Activated CD4-positive, alpha-beta memory T cell treated with anti-CD3 and anti-CD28 coated beads for 36 hours (primary cell): Measurements from ENCODE around the gene SSTR5. TPM values are rescaled to one million over a fixed set of nuclear protein-coding genes. Genes with fewer than 3 reads are reported as not detected.

Experiments
- CTCF ChIA-PET: fragments of 350-600 bp; sonication (Branson Sonifier 250); formaldehyde crosslinking; loops from one replicate; lab custom pipeline; 2021; ENCODE audit warnings: antibody characterized with exemption, inconsistent platforms; lab: Charles Lee
- POLR2A ChIA-PET: fragments of 350-600 bp; sonication (Branson Sonifier 250); formaldehyde crosslinking; loops from one replicate; lab custom pipeline; 2021; ENCODE audit warnings: antibody characterized with exemption; lab: Charles Lee
- DNase-seq: peaks from one replicate; pipeline ENCODE4 v3.0.0-alpha.2; 2020
- H3K27ac Mint-ChIP-seq: one replicate; pipeline ENCODE4 v1.8.0; 2021; ENCODE audit warnings: mixed read lengths
- H3K27me3 Mint-ChIP-seq: one replicate; pipeline ENCODE4 v1.8.0; 2021; ENCODE audit warnings: mixed read lengths
- H3K36me3 Mint-ChIP-seq: one replicate; pipeline ENCODE4 v1.8.0; 2021; ENCODE audit warnings: mixed read lengths
- H3K4me1 Mint-ChIP-seq: one replicate; pipeline ENCODE4 v1.8.0; 2021; ENCODE audit warnings: low read depth, mixed read lengths
- H3K4me3 Mint-ChIP-seq: one replicate; pipeline ENCODE4 v1.8.0; 2021; ENCODE audit warnings: mild to moderate bottlenecking, mixed read lengths
- H3K9me3 Mint-ChIP-seq: one replicate; pipeline ENCODE4 v1.8.0; 2021; ENCODE audit warnings: mixed read lengths
- intact Hi-C: fragments of 100-400 bp; cut with micrococcal nuclease; formaldehyde crosslinking; loops from one replicate; pipeline ENCODE4 v1.15.1; 2023
- total RNA-seq, 2 experiments: library from RNA; stranded (reverse); gene quantifications; one replicate each; pipeline ENCODE4 v1.2.3, GENCODE V29; 2021

Gene SSTR5
- total RNA-seq, 2 experiments from 2014 or later: not detected

DNA sequence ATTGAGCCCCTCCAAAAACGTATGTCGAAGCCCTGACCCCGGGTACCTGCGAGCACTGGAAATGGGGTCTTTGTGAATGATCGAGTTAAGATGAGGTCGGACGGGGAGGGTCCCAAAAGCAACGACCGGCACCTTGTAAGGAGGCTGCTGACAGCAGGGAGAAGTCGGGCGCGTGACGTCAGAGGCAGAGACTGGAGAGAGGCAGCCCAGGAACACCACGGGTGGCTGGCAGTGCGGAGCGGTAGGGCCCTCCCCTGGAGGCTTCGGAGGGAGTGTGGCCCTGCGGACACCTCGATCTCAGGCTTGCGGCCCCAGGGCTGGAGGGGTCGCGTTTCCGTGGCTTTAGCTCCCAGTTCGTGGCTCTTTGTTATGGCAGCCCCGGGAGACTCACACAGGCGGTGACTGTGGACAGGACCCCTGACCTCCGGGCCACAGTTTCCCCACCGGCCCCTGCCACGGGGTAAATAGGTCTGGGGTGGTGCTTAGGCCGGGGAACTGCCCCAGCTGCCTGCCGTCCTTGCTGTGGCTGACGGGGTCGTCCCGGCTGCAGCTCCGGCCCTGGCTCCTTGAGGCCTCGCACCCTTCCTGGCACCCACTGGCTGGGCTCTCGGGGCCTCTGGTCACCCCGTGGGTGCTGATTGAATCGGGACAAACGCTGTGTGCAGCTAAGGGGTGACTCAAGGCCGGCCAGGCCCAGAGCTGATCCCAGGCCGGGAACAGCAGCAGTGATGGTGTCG, 10.6 kb upstream of the SSTR5 start:
- Mint-ChIP-seq H3K4me1 (no peaks in the 10 kb centered on the region), H3K9me3 (peaks cover 5% of the 10 kb centered on the region), H3K27ac (no peak overlapping the region), H3K4me3 (no peak overlapping the region), H3K27me3 (peaks cover 9% of the 10 kb centered on the region), H3K36me3 (no peaks in the 10 kb centered on the region)
- intact Hi-C loops: no loop called here
- ChIA-PET POLR2A (no interaction called here), CTCF (no interaction called here)
- no peak for DNase-seq

DNA sequence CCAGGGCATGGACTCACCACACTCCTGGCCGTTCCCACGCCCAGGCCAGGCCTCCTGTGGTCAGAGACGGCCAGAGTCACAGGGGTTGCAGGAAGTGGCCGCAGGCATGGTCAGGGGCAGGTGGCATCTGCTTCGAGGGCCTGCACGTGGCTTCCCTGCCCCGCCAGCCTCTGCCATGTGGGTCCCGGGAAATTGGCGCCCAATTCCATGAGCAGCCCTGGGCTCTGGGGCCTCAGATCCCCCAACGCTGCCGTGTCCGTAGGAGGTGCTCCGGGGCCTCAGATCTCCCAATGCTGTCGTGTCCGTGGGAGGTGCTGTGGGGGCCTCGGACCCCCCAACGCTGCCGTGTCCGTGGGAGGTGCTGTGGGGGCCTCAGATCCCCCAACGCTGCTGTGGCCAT, 9.7 kb upstream of the SSTR5 start:
- H3K36me3 Mint-ChIP-seq: peaks cover 4% of the 10 kb centered on the region
- H3K4me1 Mint-ChIP-seq: no peaks in the 10 kb centered on the region
- intact Hi-C loops: no loop called here
- H3K9me3 Mint-ChIP-seq: peaks cover 5% of the 10 kb centered on the region
- DNase-seq: no peak
- no peak overlapping the region for H3K4me3 Mint-ChIP-seq
- H3K27me3 Mint-ChIP-seq: peaks cover 15% of the 10 kb centered on the region
- no peak overlapping the region for H3K27ac Mint-ChIP-seq
- CTCF ChIA-PET: no interaction called here
- POLR2A ChIA-PET: no interaction called here

DNA sequence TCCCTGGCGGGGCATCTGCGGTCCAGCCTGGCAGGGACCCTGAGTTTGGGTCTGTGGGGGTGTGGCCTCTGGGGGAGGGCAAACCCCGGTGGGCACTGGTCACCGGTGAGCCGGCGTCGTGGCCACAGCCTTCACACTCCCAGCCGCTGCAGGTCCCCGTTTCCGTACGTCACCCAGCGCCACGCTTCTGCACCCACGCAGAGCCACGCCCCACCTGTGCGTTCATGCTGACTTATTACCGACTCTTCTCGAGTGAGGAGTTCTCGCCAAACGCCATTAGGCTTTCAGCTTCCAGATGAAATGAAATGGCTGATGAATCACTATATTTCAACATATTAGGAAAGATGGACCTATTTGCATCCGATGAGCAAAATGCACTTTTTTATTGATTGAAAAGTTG, 8.8 kb upstream of the SSTR5 start:
- intact Hi-C loops: no loop called here
- H3K9me3 Mint-ChIP-seq: peaks cover 5% of the 10 kb centered on the region
- H3K4me1 Mint-ChIP-seq: no peaks in the 10 kb centered on the region
- DNase-seq: no peak
- peaks cover 19% of the 10 kb centered on the region for H3K27me3 Mint-ChIP-seq
- H3K4me3 Mint-ChIP-seq: no peak overlapping the region
- H3K27ac Mint-ChIP-seq: no peak overlapping the region
- peaks cover 4% of the 10 kb centered on the region for H3K36me3 Mint-ChIP-seq
- ChIA-PET CTCF (no interaction called here), POLR2A (no interaction called here)

DNA sequence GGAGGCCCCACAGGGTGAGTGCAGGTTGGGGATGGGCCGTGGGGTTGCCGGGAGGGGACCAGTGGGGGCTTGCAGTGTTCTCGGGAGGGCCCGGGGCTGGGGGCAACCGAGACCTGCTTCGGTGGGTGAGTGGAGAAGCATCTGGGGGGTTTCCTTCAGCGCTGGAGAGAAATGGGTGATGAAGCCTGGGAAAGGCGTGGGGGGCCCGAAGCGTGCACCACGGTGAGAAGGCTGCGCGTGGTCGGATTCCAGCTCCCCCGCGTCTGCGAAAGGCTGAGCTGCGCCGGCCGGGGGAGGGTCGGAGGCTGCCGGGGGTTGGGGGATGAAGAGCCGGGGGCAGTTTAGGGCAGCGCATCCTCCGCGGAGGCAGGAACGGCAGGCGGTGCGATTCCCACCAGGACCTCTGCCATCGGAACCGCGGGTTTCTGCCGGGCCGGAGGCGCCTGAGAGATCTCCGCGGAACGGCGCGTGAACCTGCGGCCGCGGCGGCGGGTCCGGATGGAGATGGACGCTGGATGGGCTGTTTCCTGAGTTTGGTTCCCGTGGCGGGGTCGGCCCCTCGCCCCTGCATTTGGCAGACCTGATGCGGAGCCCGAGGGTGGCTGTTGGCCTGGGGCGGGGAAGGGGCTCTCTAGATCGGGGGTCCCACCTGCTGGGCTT, 6.9 kb upstream of the SSTR5 start:
- ChIA-PET CTCF (no interaction called here), POLR2A (no interaction called here)

DNA sequence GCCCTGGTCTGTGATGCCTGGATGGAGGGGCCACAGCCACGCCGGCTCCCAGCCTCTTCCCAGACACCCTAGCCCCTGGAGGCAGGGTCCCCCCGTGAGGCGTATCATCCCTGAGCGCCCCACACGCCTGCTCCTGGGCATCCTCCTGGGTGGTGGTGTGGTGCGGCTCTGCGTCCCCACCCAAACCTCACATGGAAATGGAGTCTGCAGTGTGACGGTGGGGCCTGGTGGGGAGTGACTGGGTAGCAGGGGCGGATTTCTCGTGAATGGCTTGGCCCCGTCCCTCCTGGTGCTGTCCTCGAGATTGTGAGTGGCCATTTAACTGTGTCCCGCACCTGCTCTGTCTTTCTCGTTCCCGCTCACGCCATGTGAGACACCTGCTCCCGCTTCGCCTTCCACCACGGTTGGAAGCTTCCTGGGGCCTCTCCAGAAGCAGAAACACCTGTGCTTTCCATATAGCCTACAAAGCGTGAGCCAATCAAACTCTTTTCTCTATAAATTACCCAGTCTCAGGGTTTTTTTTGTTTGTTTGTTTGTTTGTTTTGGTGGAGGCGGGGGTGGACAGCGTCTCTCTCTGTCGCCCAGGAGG, 5.9 kb upstream of the SSTR5 start:
- intact Hi-C loops: no loop called here
- H3K27me3 Mint-ChIP-seq: peaks cover 25% of the 10 kb centered on the region
- no peak overlapping the region for H3K27ac Mint-ChIP-seq
- H3K4me3 Mint-ChIP-seq: no peak overlapping the region
- no peaks in the 10 kb centered on the region for H3K9me3 Mint-ChIP-seq
- no peak for DNase-seq
- peaks cover 4% of the 10 kb centered on the region for H3K36me3 Mint-ChIP-seq
- H3K4me1 Mint-ChIP-seq: no peaks in the 10 kb centered on the region
- ChIA-PET CTCF (no interaction called here), POLR2A (no interaction called here)

More for the DNA sequence above, 6.9 kb upstream of the SSTR5 start:
- Mint-ChIP-seq H3K4me3 (no peak overlapping the region), H3K36me3 (peaks cover 4% of the 10 kb centered on the region), H3K27me3 (peaks cover 22% of the 10 kb centered on the region), H3K27ac (no peak overlapping the region), H3K4me1 (no peaks in the 10 kb centered on the region), H3K9me3 (no peaks in the 10 kb centered on the region)
- intact Hi-C loops: no loop called here
- no peak for DNase-seq

- no peaks in the 10 kb centered on the region for H3K4me1 Mint-ChIP-seq
These were observed 4.9 kb upstream of the SSTR5 start for GRCh38 chr16:1067629-1068028.

GRCh38 chr16:1068451-1068850, 4.1 kb upstream of the SSTR5 start:
- peaks cover 29% of the 10 kb centered on the region for H3K27me3 Mint-ChIP-seq
- intact Hi-C loops: no loop called here
- H3K9me3 Mint-ChIP-seq: no peaks in the 10 kb centered on the region
- no peak overlapping the region for H3K4me3 Mint-ChIP-seq
- CTCF ChIA-PET: interaction anchor here (2.3 kb wide), 1 partner anchor 12 kb away, joined by 10 read pairs; no protein-coding TSS in a partner anchor
- H3K36me3 Mint-ChIP-seq: peaks cover 4% of the 10 kb centered on the region
- POLR2A ChIA-PET: no interaction called here
- DNase-seq: no peak
- H3K27ac Mint-ChIP-seq: no peak overlapping the region
- H3K4me1 Mint-ChIP-seq: no peaks in the 10 kb centered on the region

More at GRCh38 chr16:1067629-1068028, 4.9 kb upstream of the SSTR5 start:
- H3K9me3 Mint-ChIP-seq: no peaks in the 10 kb centered on the region
- intact Hi-C loops: no loop called here
- DNase-seq: no peak
- ChIA-PET POLR2A (no interaction called here), CTCF (no interaction called here)
- H3K4me3 Mint-ChIP-seq: peak overlapping the region; percentile 46
- peak overlapping the region; percentile 60 for H3K27ac Mint-ChIP-seq
- H3K36me3 Mint-ChIP-seq: peaks cover 4% of the 10 kb centered on the region
- peaks cover 29% of the 10 kb centered on the region for H3K27me3 Mint-ChIP-seq

DNA sequence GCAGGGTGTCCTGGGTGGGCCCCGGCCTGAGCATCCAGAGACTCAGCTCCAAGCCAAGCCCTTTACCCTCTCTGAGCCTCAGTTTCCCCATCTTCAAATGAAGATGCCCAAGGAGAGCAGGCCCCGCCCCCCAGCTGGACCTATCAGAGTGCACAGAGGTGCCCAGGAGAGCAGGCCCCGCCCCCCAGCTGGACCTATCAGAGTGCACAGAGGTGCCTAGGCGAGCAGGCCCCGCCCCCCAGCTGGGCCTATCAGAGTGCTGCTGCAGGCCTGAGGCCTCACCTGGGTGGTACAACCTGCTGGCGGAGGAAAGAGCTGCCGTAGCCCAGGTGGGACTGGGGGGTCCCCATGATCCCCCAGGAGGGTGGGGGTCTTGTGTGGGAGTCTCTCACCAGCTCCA, 3.4 kb upstream of the SSTR5 start:
- H3K27me3 Mint-ChIP-seq: peaks cover 29% of the 10 kb centered on the region
- no peak overlapping the region for H3K4me3 Mint-ChIP-seq
- H3K4me1 Mint-ChIP-seq: no peaks in the 10 kb centered on the region
- H3K36me3 Mint-ChIP-seq: peaks cover 4% of the 10 kb centered on the region
- ChIA-PET POLR2A (no interaction called here), CTCF (interaction anchor here (2.3 kb wide), 1 partner anchor 12 kb away, joined by 10 read pairs; no protein-coding TSS in a partner anchor)
- no peak overlapping the region for H3K27ac Mint-ChIP-seq
- no peaks in the 10 kb centered on the region for H3K9me3 Mint-ChIP-seq
- intact Hi-C loops: no loop called here
- peak; percentile 19 for DNase-seq

DNA sequence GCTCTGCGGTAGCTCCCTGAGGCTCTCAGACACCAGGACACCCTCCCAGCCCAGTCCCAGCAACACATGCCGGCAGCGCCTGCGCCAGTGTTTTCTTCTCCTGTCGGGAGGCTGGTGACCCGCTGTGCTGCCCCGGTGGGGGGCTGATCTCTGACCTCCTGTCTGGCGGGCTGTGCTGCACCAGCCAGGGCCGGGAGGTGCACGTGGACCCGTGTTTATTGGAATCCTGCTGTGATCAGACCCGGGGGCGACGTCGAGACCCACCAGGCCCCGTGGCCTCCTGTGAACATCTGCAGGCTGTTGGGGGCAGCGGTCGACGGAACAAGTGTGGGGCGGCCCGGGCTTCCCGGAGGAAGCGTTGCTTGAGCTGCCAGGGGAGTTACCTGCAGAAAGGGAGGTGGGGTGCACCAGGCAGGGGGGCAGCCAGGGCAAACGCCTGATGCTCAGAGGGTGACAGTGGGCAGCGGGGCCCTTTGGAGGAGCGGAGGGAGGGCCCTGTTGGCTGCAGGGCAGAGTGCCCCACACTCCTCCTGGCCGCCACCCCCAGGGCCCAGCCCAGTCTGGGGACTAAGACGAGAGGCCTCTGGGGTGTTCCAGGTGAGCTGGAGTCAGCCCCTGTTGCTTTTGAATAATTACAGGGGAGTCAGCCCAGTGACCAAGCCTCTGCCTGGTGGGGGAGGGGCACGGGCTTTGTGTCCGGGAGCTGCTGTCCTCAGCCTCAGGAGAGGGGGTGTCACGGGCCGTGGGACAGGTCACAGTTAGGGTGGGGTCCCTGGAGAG, 2.3 kb upstream of the SSTR5 start:
- no peak overlapping the region for H3K27ac Mint-ChIP-seq
- peaks cover 4% of the 10 kb centered on the region for H3K36me3 Mint-ChIP-seq
- no peaks in the 10 kb centered on the region for H3K4me1 Mint-ChIP-seq
- CTCF ChIA-PET: interaction anchor here (1.4 to 2.3 kb wide), 2 partner anchors 13 kb away, joined by 3 to 10 read pairs; no protein-coding TSS in a partner anchor
- POLR2A ChIA-PET: no interaction called here
- peaks cover 24% of the 10 kb centered on the region for H3K27me3 Mint-ChIP-seq
- DNase-seq: no peak
- intact Hi-C loops: no loop called here
- no peaks in the 10 kb centered on the region for H3K9me3 Mint-ChIP-seq
- H3K4me3 Mint-ChIP-seq: no peak overlapping the region

- peaks cover 4% of the 10 kb centered on the region for H3K36me3 Mint-ChIP-seq
- H3K4me1 Mint-ChIP-seq: no peaks in the 10 kb centered on the region
- no peaks in the 10 kb centered on the region for H3K9me3 Mint-ChIP-seq
- DNase-seq: no peak
- H3K27me3 Mint-ChIP-seq: peaks cover 21% of the 10 kb centered on the region
- ChIA-PET CTCF (interaction anchor here (1.4 kb wide), 1 partner anchor 14 kb away, joined by 3 read pairs; no protein-coding TSS in a partner anchor), POLR2A (no interaction called here)
- intact Hi-C loops: no loop called here
- no peak overlapping the region for H3K4me3 Mint-ChIP-seq
- H3K27ac Mint-ChIP-seq: no peak overlapping the region
These were observed 1.6 kb upstream of the SSTR5 start for GRCh38 chr16:1070864-1071408.

DNA sequence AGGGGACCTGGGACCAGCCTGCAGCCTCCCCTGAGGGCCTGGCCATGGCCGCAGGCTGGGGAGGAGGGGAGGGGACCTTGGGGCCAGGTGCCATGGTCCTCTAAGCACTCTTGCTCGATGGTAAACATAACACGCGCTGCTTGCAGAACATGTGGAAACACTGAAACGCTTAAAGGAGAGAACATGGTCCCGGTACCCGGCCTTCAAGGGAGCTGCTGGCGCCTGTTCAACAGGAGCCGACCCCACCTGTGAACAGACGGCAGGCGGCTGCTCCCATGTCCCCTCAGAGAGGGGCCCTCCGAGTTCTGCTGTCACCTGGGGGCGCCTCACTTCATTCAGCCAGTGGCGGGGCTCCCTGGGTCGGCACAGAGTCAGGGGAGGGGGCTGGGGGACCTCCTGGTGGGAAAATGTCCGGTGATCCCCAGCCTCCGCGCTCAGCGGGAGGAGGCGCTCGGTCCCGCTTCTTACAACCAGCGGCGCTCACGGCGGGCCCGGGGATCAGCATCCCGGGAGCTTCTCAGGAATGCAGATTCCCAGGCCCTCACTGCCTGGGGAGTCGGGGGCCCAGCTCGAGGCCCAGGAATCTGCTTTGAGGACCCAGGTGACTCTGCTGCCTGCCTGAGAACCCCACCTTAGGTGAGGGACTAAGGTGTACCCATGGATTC, 854 bp upstream of the SSTR5 start:
- DNase-seq: no peak
- ChIA-PET POLR2A (no interaction called here), CTCF (interaction anchor here (1.4 kb wide), 1 partner anchor 15 kb away, joined by 3 read pairs; no protein-coding TSS in a partner anchor)
- Mint-ChIP-seq H3K36me3 (peaks cover 4% of the 10 kb centered on the region), H3K9me3 (no peaks in the 10 kb centered on the region), H3K27me3 (peaks cover 26% of the 10 kb centered on the region), H3K27ac (no peak overlapping the region), H3K4me1 (no peaks in the 10 kb centered on the region), H3K4me3 (no peak overlapping the region)
- intact Hi-C loops: no loop called here
